ENCODE results near the gene GDF11.
"Not testable (repeated sequence)": the region's sequence is repeated elsewhere in the genome, so short reads cannot be mapped to it uniquely, and the experiment has no call there.

Gene GDF11

GRCh38 chr12:55748230-55748993, 5.5 kb downstream of the GDF11 start:
- in situ Hi-C loops (cut with HindIII; ENCODE audit: low sequenced_read_pairs), result no loop called here
- TF ChIP-seq CTCF (IDR thresholded peaks at IDR 0.05; ENCODE audit: low read depth, low read length, missing control alignments), result no peak
- H3K4me3 ChIP-seq (ENCODE audit: low read depth, low read length), result no peak overlapping the region
- DNase-seq (ENCODE audit: low read depth), result no peak

GRCh38 chr12:55755246-55755645, 12.3 kb downstream of the GDF11 start:
- TF ChIP-seq CTCF (IDR thresholded peaks at IDR 0.05; ENCODE audit: low read depth, low read length, missing control alignments), result no peak
- no peak for DNase-seq (ENCODE audit: low read depth)
- H3K4me3 ChIP-seq (ENCODE audit: low read depth, low read length), result no peak overlapping the region
- in situ Hi-C loops (cut with HindIII; ENCODE audit: low sequenced_read_pairs), result no loop called here

GRCh38 chr12:55757701-55758100, 14.8 kb downstream of the GDF11 start:
- no peak for TF ChIP-seq CTCF (IDR thresholded peaks at IDR 0.05; ENCODE audit: low read depth, low read length, missing control alignments)
- in situ Hi-C loops (cut with HindIII; ENCODE audit: low sequenced_read_pairs), result no loop called here
- no peak overlapping the region for H3K4me3 ChIP-seq (ENCODE audit: low read depth, low read length)

DNA sequence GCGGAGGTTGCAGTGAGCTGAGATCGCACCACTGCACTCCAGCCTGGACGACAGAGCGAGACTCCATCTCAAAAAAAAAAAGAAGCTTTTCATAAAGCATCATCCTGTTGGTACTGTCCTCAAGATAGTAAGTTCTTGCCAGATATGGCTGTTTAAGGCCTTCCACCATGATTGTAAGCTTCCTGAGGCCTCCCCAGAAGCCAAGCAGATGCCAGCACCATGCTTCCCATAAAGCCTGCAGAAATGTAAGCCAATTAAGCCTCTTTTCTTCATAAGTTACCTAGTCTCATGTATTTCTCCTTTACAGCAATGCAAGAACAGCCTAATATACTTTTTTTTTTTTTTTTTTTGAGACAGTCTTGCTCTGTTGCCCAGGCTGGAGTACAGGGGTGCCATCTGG, 15.7 kb downstream of the GDF11 start:
- H3K4me3 ChIP-seq (ENCODE audit: low read depth, low read length); in situ Hi-C loops (cut with HindIII; ENCODE audit: low sequenced_read_pairs); DNase-seq (ENCODE audit: low read depth): not testable (repeated sequence)

More at GRCh38 chr12:55757701-55758100, 14.8 kb downstream of the GDF11 start:
- DNase-seq (ENCODE audit: low read depth), result no peak

DNA sequence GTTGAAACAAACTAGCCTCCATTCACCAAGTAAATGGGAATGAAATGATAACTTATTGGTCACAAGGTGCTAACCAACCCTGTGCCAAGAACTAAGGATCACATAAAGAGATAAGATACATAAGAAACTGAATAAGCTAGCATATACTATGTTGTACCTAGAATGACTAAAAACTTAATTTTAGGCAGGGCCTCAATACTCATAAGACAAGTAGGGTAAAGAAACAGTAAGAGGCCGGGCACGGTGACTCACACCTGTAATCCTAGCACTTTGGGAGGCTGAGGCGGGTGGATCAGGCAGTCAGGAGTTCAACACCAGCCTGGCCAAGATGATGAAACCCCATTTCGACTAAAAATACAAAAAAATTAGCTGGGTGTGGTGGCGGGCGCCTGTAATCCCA, 17.7 kb downstream of the GDF11 start:
- no peak for TF ChIP-seq CTCF (IDR thresholded peaks at IDR 0.05; ENCODE audit: low read depth, low read length, missing control alignments)
- no peak for DNase-seq (ENCODE audit: low read depth)
- in situ Hi-C loops (cut with HindIII; ENCODE audit: low sequenced_read_pairs), result no loop called here
- H3K4me3 ChIP-seq (ENCODE audit: low read depth, low read length), result no peak overlapping the region

DNA sequence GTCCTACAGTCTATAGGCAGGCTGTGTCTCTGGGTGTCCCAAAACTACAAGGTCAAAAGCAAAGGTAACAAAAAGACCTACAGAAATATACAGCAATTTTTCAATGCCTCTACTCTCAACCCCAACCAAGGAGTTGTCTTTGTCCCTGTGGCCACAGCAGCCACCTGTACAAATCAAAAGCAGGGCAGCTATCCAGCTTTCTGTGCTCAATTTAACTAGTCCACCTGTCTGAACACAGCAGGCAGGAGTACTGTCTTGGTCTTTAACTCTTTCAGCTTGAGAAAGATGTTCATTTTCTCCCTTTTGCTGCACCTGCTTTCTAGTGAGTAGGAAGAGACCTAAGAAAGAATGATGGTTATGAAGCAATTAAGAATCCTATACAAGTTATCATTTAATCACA, 19.7 kb downstream of the GDF11 start:
- no peak overlapping the region for H3K4me3 ChIP-seq (ENCODE audit: low read depth, low read length)
- no peak for DNase-seq (ENCODE audit: low read depth)
- in situ Hi-C loops (cut with HindIII; ENCODE audit: low sequenced_read_pairs), result no loop called here
- TF ChIP-seq CTCF (IDR thresholded peaks at IDR 0.05; ENCODE audit: low read depth, low read length, missing control alignments), result no peak

DNA sequence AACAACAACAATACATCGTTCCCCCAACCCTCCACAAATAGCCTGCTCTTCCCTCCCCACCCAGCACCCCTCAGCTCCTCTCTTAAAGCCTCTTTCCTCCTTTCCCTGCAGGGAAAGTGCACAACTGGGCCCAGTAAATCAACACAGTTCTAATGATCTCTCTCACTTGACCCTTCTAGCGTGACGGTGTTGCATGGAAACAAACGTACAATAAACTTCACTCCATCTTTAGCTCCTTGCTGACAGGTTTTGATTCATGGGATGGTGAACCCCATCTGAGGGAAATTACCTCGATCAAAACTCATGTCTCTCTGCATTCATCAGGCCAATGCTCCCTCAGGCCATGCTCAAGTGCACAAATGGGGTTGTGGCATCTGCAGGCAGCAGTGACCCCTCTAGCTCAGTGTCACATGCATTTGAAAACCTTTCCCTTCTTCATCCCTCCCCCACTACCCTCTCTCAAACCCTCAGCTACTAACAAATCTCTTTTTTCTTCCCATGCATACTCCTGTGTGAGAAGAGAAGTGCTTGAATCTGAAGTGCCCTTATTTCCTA, 22.9 kb downstream of the GDF11 start:
- no peak overlapping the region for H3K4me3 ChIP-seq (ENCODE audit: low read depth, low read length)
- in situ Hi-C loops (cut with HindIII; ENCODE audit: low sequenced_read_pairs), result no loop called here
- no peak for DNase-seq (ENCODE audit: low read depth)
- TF ChIP-seq CTCF (IDR thresholded peaks at IDR 0.05; ENCODE audit: low read depth, low read length, missing control alignments), result no peak
